Fibroblast of pulmonary artery (primary cell): ENCODE measurements around the gene CALB2.

ENCODE experiments used
- DNase-seq: peaks from one replicate; pipeline ENCODE4 v3.0.0-alpha.2; 2010; ENCODE audit warnings: low read depth
- H3K4me3 ChIP-seq: replicated peaks from 2 replicates; pipeline ENCODE4 v1.5.1; 2011; ENCODE audit warnings: low read depth, mild to moderate bottlenecking, control low read depth, low read length, moderate library complexity
- CTCF ChIP-seq: IDR thresholded peaks from 2 replicates; pipeline ENCODE4 v1.5.1; 2011; ENCODE audit warnings: mild to moderate bottlenecking, control low read depth, low read length, inconsistent platforms; ENCODE audit errors: missing control alignments

Gene CALB2

GRCh38 chr16:71424626-71425025 is 66.1 kb downstream of the CALB2 start:
- H3K4me3 ChIP-seq, result no peak overlapping the region
- TF ChIP-seq CTCF, result no peak
- DNase-seq, result no peak

GRCh38 chr16:71425746-71426068 is 67.2 kb downstream of the CALB2 start:
- DNase-seq, result no peak
- no peak for TF ChIP-seq CTCF
- H3K4me3 ChIP-seq, result peak overlapping the region; percentile 27

- DNase-seq, result peak; percentile 75
- peak overlapping the region; percentile 27 for H3K4me3 ChIP-seq
- no peak for TF ChIP-seq CTCF
Measured at GRCh38 chr16:71426069-71426879, 67.8 kb downstream of the CALB2 start.

GRCh38 chr16:71426880-71427615 is 68.5 kb downstream of the CALB2 start:
- TF ChIP-seq CTCF, result no peak

GRCh38 chr16:71428385-71428784 is 69.9 kb downstream of the CALB2 start:
- no peak for TF ChIP-seq CTCF
- DNase-seq, result no peak
- H3K4me3 ChIP-seq, result no peak overlapping the region

More at GRCh38 chr16:71426880-71427615, 68.5 kb downstream of the CALB2 start:
- no peak overlapping the region for H3K4me3 ChIP-seq
- DNase-seq, result no peak

- H3K4me3 ChIP-seq, result no peak overlapping the region
- DNase-seq, result peak; percentile 21
- TF ChIP-seq CTCF, result no peak
Measured at GRCh38 chr16:71428883-71429282, 70.4 kb downstream of the CALB2 start.
